Glutamatergic neuron (in vitro differentiated cells): ENCODE measurements around the gene RPIA. TPM values are rescaled to one million over a fixed set of nuclear protein-coding genes. Genes with fewer than 3 reads are reported as not detected.

Experiments used
- total RNA-seq: library from RNA; stranded (reverse); fragmentation: NEBNext Ultra II Directional; extraction: Animal tissue kit (Norgen Biotek cat#: 25700); gene quantifications from one replicate; pipeline ENCODE4 v1.2.1, GENCODE V29; 2021; ENCODE audit not compliant: unreplicated experiment

RPIA gene
- total RNA-seq, 1 donor from 2014 or later = 8.1 TPM

Other genes starting within 250 kb of the RPIA start
- gene FOXI3, start 239.0 kb upstream of the RPIA start, total RNA-seq = 0.34 TPM
- gene EIF2AK3, start 64.2 kb upstream of the RPIA start, total RNA-seq = 129 TPM